RWPE2 (cell line): Measurements from ENCODE around the gene COX7A2L.
A peak's percentile ranks its signal among the peaks of the same experiment; 100 is the strongest.

Experiments used
- ATAC-seq: fragments of 200-7000 bp; cut with Tn5 transposase; 3 replicates; pipeline ENCODE4 v1.9.1; 2021; ENCODE audit warnings: low read depth
- DNase-seq: peaks from one replicate; pipeline ENCODE4 v3.0.0-alpha.2; 2020; ENCODE audit warnings: low spot score
- H3K27ac ChIP-seq: fragments of 450-650 bp; 2 replicates; pipeline ENCODE4 v1.5.1; 2017; ENCODE audit warnings: mild to moderate bottlenecking; ENCODE audit not compliant: poor library complexity, severe bottlenecking
- H3K27me3 ChIP-seq: fragments of 250-450 bp; sonication (Bioruptor Pico); 2 replicates; pipeline ENCODE4 v1.5.1; 2021; ENCODE audit warnings: mild to moderate bottlenecking, moderate library complexity; ENCODE audit not compliant: insufficient read depth, poor library complexity, severe bottlenecking
- H3K36me3 ChIP-seq: fragments of 250-450 bp; sonication (Bioruptor Pico); 2 replicates; pipeline ENCODE4 v1.5.1; 2020; ENCODE audit warnings: low read depth, mild to moderate bottlenecking, moderate library complexity
- H3K4me1 ChIP-seq: fragments of 250-450 bp; sonication (Bioruptor Pico); 2 replicates; pipeline ENCODE4 v1.5.1; 2021; ENCODE audit warnings: mild to moderate bottlenecking, moderate library complexity; ENCODE audit not compliant: insufficient read depth, poor library complexity, severe bottlenecking
- H3K4me3 ChIP-seq: fragments of 250-450 bp; sonication (Bioruptor Pico); 2 replicates; pipeline ENCODE4 v1.5.1; 2021; ENCODE audit warnings: mild to moderate bottlenecking, moderate library complexity; ENCODE audit not compliant: severe bottlenecking
- H3K9me3 ChIP-seq: fragments of 250-450 bp; sonication (Bioruptor Pico); 2 replicates; pipeline ENCODE4 v1.5.1; 2021; ENCODE audit warnings: mild to moderate bottlenecking, moderate library complexity; ENCODE audit not compliant: severe bottlenecking
- TF ChIP-seq, protein P1 (sequence below): fragments of 450-650 bp; IDR thresholded peaks from one replicate; pipeline ENCODE4 v1.5.1; 2017; ENCODE audit warnings: mild to moderate bottlenecking, moderate library complexity; ENCODE audit not compliant: poor library complexity, severe bottlenecking

Gene COX7A2L

GRCh38 chr2:42345986-42346385, 15.0 kb downstream of the COX7A2L start:
- Histone ChIP-seq H3K4me1 (peaks cover 13% of the 10 kb centered on the region), H3K36me3 (peaks cover 46% of the 10 kb centered on the region), H3K27me3 (no peaks in the 10 kb centered on the region), H3K9me3 (no peaks in the 10 kb centered on the region), H3K4me3 (no peak overlapping the region), H3K27ac (no peak overlapping the region)
- ATAC-seq (no peak), DNase-seq (no peak)
- TF ChIP-seq, protein P1, sequence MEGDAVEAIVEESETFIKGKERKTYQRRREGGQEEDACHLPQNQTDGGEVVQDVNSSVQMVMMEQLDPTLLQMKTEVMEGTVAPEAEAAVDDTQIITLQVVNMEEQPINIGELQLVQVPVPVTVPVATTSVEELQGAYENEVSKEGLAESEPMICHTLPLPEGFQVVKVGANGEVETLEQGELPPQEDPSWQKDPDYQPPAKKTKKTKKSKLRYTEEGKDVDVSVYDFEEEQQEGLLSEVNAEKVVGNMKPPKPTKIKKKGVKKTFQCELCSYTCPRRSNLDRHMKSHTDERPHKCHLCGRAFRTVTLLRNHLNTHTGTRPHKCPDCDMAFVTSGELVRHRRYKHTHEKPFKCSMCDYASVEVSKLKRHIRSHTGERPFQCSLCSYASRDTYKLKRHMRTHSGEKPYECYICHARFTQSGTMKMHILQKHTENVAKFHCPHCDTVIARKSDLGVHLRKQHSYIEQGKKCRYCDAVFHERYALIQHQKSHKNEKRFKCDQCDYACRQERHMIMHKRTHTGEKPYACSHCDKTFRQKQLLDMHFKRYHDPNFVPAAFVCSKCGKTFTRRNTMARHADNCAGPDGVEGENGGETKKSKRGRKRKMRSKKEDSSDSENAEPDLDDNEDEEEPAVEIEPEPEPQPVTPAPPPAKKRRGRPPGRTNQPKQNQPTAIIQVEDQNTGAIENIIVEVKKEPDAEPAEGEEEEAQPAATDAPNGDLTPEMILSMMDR = no peak

GRCh38 chr2:42342795-42343241, 18.2 kb downstream of the COX7A2L start:
- H3K4me3 ChIP-seq = no peak overlapping the region
- peaks cover 34% of the 10 kb centered on the region for H3K36me3 ChIP-seq
- H3K27ac ChIP-seq = peak overlapping the region; percentile 36
- H3K4me1 ChIP-seq = peaks cover 13% of the 10 kb centered on the region
- TF ChIP-seq, protein P1 = no peak
- DNase-seq (no peak), ATAC-seq (no peak; the same call in 2 of the 3 replicates)
- H3K9me3 ChIP-seq = no peaks in the 10 kb centered on the region
- no peaks in the 10 kb centered on the region for H3K27me3 ChIP-seq

GRCh38 chr2:42342061-42342794, 18.8 kb downstream of the COX7A2L start:
- Histone ChIP-seq H3K9me3 (no peaks in the 10 kb centered on the region), H3K4me1 (peaks cover 13% of the 10 kb centered on the region), H3K27me3 (no peaks in the 10 kb centered on the region), H3K4me3 (no peak overlapping the region), H3K36me3 (peaks cover 34% of the 10 kb centered on the region), H3K27ac (peak overlapping the region; percentile 36)
- DNase-seq (no peak), ATAC-seq (peak; percentile 89)
- TF ChIP-seq, protein P1 = no peak

DNA sequence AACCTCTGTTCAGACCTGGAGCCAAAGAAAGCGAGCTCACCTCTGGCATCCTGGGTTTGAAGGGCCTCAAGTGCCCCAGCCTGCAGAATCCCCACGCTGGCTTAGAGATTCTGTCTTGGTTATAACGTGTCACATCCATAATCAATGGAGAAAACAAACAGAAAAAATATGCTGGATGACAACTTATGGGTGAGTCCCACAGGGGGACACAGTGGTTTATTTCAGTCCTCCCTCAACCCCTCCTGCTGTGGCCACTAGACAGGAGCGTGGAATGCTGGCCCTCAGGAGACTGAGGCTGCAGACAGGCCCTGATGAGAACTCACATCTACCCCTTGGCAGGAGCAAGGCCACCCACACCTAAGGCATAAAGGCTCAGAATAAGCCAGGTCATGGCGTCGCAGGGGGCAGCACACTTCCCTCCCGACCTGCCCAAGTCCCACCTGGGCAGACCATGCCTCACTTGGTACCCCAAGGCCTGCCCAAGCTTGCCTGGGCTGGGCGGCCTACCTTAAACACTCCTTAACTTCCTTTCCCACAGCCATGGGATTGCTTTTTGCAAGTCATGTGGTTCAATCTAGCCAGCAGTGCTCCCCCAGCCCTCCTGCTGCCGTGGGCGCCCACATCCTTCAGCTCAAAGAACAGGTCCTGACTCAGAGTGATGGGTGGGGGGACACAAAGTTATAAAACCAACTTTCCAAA, 19.9 kb downstream of the COX7A2L start:
- H3K4me1 ChIP-seq = peaks cover 13% of the 10 kb centered on the region
- no peak overlapping the region for H3K4me3 ChIP-seq
- no peak overlapping the region for H3K27ac ChIP-seq
- TF ChIP-seq, protein P1 = no peak
- H3K27me3 ChIP-seq = no peaks in the 10 kb centered on the region
- ATAC-seq (no peak), DNase-seq (no peak)
- H3K36me3 ChIP-seq = peaks cover 37% of the 10 kb centered on the region
- no peaks in the 10 kb centered on the region for H3K9me3 ChIP-seq
